HG02870 (cell line): ENCODE data around the gene PLCB4.

ENCODE experiments used
- ATAC-seq: cut with Tn5 transposase; IDR thresholded peaks from one replicate; pipeline ENCODE4 v1.9.1; 2021; ENCODE audit warnings: mild to moderate bottlenecking, moderate library complexity; ENCODE audit not compliant: unreplicated experiment

The PLCB4 gene

DNA sequence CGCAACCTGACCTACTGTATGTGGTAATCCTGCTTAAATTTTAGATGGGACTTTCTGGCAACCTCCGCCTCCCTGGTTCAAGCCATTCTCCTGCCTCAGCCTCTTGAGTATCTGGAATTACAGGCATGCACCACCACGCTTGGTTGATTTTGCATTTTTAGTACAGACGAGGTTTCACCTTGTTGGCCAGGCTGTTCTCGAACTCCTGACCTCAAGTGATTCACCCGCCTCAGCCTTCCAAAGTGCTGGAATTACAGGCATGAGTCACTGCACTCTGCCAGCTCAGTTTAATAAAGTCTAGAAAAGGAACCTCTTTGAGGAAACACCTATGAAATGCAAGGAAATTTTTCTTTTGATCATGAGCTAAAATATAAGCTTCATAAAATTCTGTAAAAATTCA is 9.0 kb upstream of the PLCB4 start:
- ATAC-seq = no peak

- no peak for ATAC-seq
Measured at GRCh38 chr20:9061434-9061833, 7.5 kb upstream of the PLCB4 start.

DNA sequence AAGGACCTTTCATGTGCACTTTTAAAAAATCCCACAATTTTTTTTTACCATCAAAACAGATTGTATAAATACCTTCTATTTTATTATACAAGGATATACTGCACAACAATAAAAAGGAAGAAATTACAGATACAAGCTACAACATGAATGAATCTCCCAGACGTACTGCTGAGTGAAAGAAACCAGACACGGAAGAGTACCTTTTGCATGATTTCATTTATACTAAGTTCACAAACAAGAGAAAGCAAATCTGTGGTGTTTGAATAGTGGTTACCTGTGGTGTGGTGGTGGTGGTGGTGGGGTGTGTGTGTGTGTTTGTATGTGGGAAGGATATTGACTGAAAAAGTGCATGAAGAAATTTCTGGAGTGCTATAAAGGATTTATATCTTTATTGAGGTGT is 6.8 kb upstream of the PLCB4 start:
- ATAC-seq = no peak

DNA sequence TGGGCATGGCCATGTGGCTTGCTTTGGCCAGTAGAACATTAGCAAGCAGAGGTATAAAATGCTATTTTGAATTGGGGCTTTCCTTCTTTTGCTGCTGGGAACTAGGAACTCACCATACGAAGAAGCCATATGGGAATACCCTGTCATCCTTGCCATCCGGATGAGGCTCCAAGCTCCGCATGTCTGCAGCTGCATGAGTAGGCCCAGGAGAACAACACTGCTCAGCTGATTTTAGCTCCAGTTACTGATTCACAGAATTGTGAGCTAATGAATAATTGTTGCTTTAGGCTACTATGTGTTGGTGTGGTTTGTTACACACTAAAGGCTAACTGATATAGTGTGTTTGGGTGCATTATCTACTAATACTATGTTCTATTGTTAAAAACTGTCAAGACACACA is 2.7 kb upstream of the PLCB4 start:
- no peak for ATAC-seq

DNA sequence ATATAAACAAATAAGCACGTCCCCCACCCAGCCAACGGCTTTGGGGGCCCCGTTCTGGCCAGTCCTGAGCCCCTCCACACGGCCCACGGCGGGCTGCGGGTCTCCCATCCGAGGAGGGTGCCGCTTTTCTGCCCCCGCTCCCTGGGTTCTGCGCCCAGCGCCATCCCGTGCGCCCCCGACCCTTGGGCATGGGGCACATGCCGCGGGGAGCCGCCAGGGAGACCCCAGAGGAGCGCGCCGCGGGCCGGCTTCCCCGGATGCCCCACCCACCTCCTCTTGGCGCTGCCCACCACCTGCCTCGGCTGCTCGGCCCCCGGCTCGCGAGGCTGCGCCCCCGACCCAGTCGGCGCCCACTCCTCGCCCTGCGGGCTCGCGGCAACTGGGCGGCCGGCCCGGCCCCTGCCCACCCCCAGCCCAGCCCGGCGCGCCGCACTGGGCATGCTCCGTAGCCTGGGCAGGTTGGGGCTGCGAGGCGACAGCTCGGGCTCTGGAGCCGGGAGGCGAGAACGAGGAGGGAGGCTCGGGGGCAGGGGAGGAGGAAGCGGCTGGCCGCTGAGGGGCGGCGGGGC is 570 bp upstream of the PLCB4 start:
- ATAC-seq = no peak

- ATAC-seq = no peak
Measured at GRCh38 chr20:9070304-9070703, 1.4 kb downstream of the PLCB4 start.

DNA sequence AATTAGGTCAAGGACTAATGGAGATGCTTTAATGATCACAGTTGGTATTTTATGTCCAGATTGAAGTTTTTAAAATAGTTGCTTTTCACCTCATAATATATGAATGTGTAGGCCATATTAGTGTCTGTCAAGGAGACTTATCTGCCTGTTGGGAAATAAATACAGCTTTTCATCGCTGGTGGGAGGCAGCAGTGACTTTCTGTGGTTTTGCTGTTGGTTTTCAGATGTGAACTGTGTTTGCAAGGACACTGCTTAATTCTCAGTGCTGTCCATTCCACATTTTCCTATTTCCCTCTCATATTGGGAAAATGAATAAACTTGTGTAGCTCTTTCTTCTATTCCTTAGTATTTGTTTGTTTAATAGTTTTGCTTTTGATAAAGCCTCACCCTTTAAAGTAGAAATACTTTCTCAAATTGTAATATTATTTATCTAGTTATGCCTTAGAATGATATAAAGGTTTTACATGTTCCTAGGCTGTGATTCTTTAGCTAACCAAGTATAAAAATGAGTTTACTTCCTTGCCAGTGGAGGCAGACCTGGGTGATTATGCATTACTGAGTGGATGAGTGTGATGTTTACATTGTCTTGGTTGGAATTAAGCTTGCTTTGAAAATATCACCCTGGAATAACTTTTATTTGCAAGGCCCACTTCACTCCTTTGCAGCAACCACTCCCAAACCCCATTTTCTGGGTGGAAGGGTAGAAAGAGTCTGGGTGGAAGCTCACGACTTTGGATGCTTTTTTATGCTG is 3.3 kb downstream of the PLCB4 start:
- ATAC-seq = no peak

GRCh38 chr20:9072861-9073500 is 4.1 kb downstream of the PLCB4 start:
- ATAC-seq = no peak

DNA sequence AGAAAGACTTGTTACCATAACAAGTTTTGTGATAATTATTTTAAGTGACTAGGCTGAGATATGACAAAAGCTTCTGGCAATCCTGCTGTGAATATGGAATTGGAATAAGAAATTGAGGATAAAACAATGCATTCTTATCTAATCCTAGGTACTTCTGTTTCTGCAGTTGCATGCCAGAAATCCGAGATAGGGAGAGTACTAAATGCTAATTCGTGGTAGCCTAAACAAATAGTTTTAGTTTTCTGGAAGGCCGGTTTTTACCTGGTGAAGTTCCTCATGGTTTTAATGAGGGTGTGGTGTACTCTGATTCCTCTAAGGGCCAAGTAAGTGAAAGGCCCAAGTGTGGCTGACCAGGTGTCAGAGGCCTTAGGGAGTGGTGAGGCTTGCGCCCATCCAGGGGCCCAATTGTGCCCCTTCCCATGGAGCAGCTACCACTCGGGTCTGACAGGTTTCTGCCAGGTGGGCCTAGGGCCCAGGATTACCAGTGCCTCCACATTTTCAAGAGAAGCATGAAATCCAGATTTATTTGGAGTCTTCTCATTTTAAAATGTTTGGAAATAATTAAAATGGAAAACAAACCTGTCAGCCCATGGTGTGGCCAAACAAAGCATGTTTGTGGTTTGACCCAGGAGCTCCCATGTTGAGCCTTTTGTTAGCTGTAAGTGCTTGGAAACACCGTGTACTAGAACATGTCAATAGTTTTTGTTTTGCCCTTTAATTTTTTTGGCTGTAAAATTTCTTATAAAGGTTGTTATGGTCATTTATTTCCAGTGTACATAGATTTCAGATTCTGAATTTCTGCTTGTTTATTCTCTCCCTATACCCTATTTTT is 6.6 kb downstream of the PLCB4 start:
- ATAC-seq = no peak

DNA sequence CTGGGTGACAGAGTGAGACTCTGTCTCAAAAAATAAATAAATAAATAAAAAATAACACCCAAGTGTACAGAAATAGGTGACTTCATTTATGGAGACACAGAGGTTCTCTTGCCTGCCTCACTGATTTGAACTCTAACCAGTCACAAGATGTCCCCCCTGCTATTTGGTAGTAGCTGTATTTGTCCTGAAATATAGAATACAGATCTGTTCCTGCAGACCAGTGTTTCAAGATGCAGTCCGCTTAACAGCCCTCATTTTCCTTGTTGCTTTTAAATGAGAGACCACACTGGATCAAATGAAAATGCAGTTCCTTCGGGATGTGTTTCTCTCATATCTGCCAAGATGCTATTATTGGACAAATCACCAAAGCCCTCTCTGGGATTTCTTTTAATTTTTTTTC is 7.6 kb downstream of the PLCB4 start:
- no peak for ATAC-seq

DNA sequence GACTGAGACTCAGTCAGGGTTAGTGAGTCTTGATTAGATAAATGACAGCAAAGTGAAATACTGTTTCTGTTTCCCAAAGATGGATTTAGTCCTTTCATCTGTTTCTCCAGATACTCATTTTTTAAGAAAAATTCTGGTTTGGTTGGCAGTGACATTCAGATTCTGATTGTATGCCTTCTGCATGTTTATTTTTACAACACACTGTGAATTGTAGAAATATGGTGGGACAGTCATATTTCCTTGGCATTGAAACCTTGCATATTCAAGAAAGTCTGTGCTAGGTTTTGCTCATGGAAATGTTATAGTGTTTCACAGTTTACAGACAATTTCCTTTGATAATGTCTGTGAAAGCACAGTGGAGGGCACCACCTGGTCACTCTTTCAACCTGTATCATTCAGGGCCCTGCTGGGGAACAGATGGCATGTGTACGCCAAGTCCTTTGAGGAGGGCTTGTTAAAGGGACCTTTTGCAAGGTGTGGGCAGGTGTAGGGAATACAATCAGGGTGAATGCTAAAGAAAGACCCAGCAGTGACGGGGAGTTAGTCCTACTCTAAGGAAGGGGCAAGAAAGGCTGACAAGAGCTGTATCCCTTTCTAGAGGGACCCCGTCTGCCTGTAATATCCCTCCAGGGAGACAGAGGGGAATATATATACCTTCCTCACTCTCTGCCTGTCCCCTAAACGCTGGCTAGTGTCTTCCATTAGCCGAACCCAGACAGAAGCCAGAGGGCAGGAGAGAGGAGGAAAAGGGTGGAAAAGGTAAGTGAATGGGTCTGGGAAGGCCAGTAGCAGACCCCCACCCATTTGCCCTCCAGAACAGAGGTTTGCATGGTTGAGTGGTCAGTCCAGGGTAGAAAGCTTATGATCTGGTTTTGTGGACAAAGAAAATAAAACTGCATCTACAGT is 10.2 kb downstream of the PLCB4 start:
- no peak for ATAC-seq

DNA sequence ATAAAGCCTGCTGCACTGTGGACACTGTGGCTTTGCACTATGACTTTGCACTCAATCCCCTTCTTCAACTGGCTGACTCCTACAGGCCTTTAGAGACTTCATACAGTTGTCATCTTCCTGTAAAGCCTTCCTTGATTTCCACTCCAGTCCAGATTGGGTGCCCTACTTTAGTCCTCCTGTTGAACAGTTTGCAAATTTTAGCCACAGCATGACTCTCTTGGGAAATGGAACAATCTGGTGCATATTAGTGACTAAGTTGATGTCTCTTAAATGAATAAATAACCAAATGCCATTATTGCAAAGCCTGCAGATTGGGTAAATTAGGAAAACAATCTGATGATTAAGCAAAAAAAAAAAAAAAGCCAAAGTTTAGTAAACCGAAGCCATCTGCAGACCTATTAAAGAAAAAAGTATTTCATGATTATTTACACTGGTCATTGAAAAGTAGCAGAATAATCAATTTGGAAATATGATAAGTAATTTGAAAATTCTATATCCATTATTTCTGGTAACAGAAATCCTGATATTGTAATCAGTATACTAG is 12.6 kb downstream of the PLCB4 start:
- ATAC-seq = no peak

DNA sequence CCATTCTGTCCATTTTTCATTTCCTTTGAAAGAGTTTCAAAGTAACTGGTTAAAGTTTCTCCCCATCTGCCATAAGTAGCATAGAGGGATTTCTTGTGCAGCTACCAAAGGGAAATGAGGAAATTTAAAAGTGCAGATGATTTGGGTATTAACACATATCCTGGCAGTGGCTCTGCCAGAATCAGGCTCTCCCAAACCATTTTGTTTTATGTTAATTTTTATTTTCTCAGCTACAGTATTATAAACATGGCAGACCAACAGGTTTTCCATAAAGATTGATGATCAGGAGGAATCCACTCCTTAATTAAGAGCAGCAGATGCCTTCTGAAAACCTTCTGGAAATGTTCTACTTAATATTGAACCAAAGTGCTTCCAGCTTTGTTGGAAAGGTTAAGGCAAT is 13.9 kb downstream of the PLCB4 start:
- no peak for ATAC-seq

DNA sequence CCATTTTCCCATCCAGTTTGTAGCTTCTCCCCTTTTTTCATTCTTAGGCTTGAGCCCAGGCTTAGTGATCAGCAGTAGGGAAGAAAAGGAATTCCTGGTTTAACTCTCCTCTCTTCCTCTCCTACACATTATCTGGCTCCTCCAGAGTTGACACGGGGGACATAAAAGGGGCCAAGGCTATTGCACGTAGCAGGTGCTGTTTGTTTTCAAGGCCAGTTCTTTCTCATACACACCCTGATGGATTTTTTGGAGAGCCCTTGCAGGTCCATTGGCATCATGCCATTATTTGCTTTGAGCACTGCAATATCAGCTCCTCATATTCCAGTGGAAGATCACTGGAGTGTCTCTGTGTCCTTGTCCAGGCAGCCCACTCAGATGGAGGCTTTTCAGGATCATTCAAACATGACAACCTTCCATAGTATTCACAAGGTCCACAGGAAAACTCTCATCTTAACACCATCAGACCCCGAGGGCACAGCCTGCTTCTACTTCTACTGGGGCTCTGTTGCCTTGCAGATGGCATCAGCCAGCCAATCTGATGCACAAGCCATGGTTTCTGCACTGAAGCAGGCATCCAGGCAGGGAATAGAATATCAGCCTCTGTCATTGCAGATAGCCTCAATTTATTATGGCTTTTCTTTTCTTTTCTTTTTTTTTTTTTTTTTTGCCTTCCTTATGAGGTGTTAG is 18.8 kb downstream of the PLCB4 start:
- ATAC-seq = no peak

DNA sequence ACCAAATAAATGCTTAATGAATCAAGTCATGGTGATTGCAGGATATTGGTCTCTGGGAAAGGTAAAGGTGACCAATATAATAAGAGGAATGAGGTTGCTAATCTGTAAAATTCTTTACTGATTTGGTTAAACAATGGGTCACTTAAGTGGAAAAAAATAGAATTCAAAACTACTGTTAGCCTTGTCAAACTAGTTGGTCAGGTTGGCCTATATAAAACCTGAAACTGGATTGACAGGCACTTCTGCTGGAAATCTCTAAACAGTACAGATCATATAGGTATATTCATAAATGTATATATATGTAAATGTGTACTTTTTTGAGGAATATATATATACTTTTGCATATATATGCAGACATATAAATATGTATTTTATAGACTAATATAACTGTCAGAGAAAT is 19.7 kb downstream of the PLCB4 start:
- ATAC-seq = no peak

- no peak for ATAC-seq
Measured at GRCh38 chr20:9092113-9092512, 23.2 kb downstream of the PLCB4 start.

DNA sequence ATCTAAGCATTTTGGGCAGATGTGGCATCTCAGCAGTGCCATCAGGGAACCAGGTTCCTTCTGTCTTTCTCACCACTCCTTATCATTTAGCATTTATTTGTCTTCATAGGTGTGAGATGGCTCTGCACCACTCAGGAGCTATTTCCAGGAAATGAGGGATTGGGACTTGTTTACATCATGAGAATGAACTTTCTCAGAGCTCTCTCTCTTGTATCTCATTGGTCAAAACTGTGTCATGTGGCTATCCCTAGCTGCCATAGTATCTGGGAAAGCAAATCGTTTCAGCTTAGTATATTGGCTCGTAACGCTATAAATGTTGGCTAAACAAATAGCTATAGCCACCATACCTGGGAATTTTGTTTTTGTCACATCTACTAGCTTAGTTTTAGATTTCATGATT is 23.8 kb downstream of the PLCB4 start:
- no peak for ATAC-seq

- ATAC-seq = no peak
Measured at GRCh38 chr20:9093218-9093957, 24.5 kb downstream of the PLCB4 start.

DNA sequence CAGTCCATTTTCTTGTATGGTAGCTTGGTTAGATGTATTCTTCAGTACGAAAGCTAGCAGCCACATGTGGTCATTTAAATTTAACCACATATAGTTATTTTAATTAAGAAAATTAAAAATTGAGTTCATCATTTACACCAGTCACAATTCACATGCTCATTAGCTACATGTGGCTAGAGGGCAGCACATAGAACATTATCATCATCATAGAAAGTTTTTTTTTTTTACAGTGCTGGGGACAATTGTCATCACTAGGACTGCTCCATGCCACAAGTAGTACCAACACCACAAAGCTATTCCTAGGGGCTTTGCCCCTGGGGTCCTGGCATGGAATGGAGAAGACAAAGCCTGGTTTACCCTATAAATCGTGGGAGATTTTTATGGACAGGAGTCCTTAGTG is 30.5 kb downstream of the PLCB4 start:
- no peak for ATAC-seq
